WTC11 (cell line): Measurements from ENCODE around the gene CCDC43. TPM values are rescaled to one million over a fixed set of nuclear protein-coding genes. Genes with fewer than 3 reads are reported as not detected.

Experiments
- ATAC-seq: fragments of 200-7000 bp; cut with Tn5 transposase; 2 replicates; pipeline ENCODE4 v1.10.0; 2021; ENCODE audit warnings: mild to moderate bottlenecking, moderate library complexity
- CTCF ChIA-PET: fragments of 300-600 bp; sonication (Branson Sonifier 250); formaldehyde crosslinking; loops from one replicate; lab custom pipeline; 2021; ENCODE audit warnings: antibody characterized with exemption; lab: Charles Lee
- POLR2A ChIA-PET: fragments of 350-600 bp; sonication (Branson Sonifier 250); formaldehyde crosslinking; loops from one replicate; lab custom pipeline; 2021; ENCODE audit warnings: antibody characterized with exemption; lab: Charles Lee
- DNase-seq: peaks from one replicate; pipeline ENCODE4 v3.0.0; 2021; ENCODE audit warnings: low spot score
- H3K27ac Mint-ChIP-seq: 2 replicates; pipeline ENCODE4 v1.8.0; 2021; ENCODE audit warnings: mixed read lengths
- H3K27me3 Mint-ChIP-seq: 2 replicates; pipeline ENCODE4 v1.8.0; 2021; ENCODE audit warnings: low read depth, mild to moderate bottlenecking, moderate library complexity, mixed read lengths
- H3K36me3 Mint-ChIP-seq: 2 replicates; pipeline ENCODE4 v1.8.0; 2021; ENCODE audit warnings: mixed read lengths
- H3K4me1 Mint-ChIP-seq: 2 replicates; pipeline ENCODE4 v1.8.0; 2022; ENCODE audit warnings: mixed read lengths
- H3K4me3 Mint-ChIP-seq: 2 replicates; pipeline ENCODE4 v1.8.0; 2021; ENCODE audit warnings: mild to moderate bottlenecking, moderate library complexity, mixed read lengths
- H3K9me3 Mint-ChIP-seq: 2 replicates; pipeline ENCODE4 v1.8.0; 2021; ENCODE audit warnings: mixed read lengths
- ATF6 ChIP-seq: sonication (generic); formaldehyde crosslinking; IDR thresholded peaks from 2 replicates; pipeline ENCODE4 v1.8.1; 2023; ENCODE audit warnings: mild to moderate bottlenecking, missing genetic modification reagents
- CDX4 ChIP-seq: fragments of 250-450 bp; sonication (Bioruptor Pico); IDR thresholded peaks from 2 replicates; pipeline ENCODE4 v1.9.0; 2021; ENCODE audit warnings: moderate library complexity, mild to moderate bottlenecking, inconsistent platforms, borderline replicate concordance
- EMX1 ChIP-seq: fragments of 250-450 bp; sonication (Bioruptor Pico); IDR thresholded peaks from 2 replicates; pipeline ENCODE4 v1.8.0; 2021; ENCODE audit warnings: mild to moderate bottlenecking
- ERG ChIP-seq: fragments of 250-450 bp; sonication (Bioruptor Pico); IDR thresholded peaks from 2 replicates; pipeline ENCODE4 v1.8.0; 2021; ENCODE audit warnings: mild to moderate bottlenecking
- ETV6 ChIP-seq: sonication (generic); formaldehyde crosslinking; IDR thresholded peaks from 2 replicates; pipeline ENCODE4 v1.8.1; 2022; ENCODE audit warnings: mild to moderate bottlenecking, missing genetic modification reagents
- HMGA2 ChIP-seq: fragments of 250-450 bp; sonication (Bioruptor Pico); IDR thresholded peaks from 2 replicates; pipeline ENCODE4 v1.4.0; 2021; ENCODE audit warnings: mild to moderate bottlenecking, moderate library complexity
- IRF2 ChIP-seq: sonication (generic); formaldehyde crosslinking; IDR thresholded peaks from 2 replicates; pipeline ENCODE4 v1.8.0; 2022; ENCODE audit warnings: low read depth, missing genetic modification reagents, borderline replicate concordance
- JAZF1 ChIP-seq: fragments of 250-450 bp; sonication (Bioruptor Pico); IDR thresholded peaks from 2 replicates; pipeline ENCODE4 v1.9.0; 2021; ENCODE audit warnings: moderate library complexity, mild to moderate bottlenecking, inconsistent platforms
- RELA ChIP-seq: sonication (generic); formaldehyde crosslinking; IDR thresholded peaks from 2 replicates; pipeline ENCODE4 v1.8.1; 2022; ENCODE audit warnings: missing genetic modification reagents, mild to moderate bottlenecking, borderline replicate concordance
- RORB ChIP-seq: fragments of 250-450 bp; sonication (Bioruptor Pico); IDR thresholded peaks from 2 replicates; pipeline ENCODE4 v1.9.0; 2021; ENCODE audit warnings: mild to moderate bottlenecking
- SMAD3 ChIP-seq: sonication (generic); formaldehyde crosslinking; IDR thresholded peaks from 2 replicates; pipeline ENCODE4 v1.8.0; 2022; ENCODE audit warnings: missing genetic modification reagents, mild to moderate bottlenecking, borderline replicate concordance
- SMAD4 ChIP-seq: sonication (generic); formaldehyde crosslinking; IDR thresholded peaks from 2 replicates; pipeline ENCODE4 v1.8.0; 2022; ENCODE audit warnings: mild to moderate bottlenecking, missing genetic modification reagents
- TCF7 ChIP-seq: sonication (generic); formaldehyde crosslinking; IDR thresholded peaks from 2 replicates; pipeline ENCODE4 v1.8.0; 2022; ENCODE audit warnings: mild to moderate bottlenecking, low read depth, missing genetic modification reagents, moderate library complexity
- TEAD1 ChIP-seq: sonication (generic); formaldehyde crosslinking; IDR thresholded peaks from 2 replicates; pipeline ENCODE4 v1.8.0; 2022; ENCODE audit warnings: mild to moderate bottlenecking, missing genetic modification reagents
- USF1 ChIP-seq: sonication (generic); formaldehyde crosslinking; IDR thresholded peaks from 2 replicates; pipeline ENCODE4 v1.8.0; 2022; ENCODE audit warnings: mild to moderate bottlenecking, missing genetic modification reagents
- ZMAT4 ChIP-seq: fragments of 250-450 bp; sonication (Bioruptor Pico); IDR thresholded peaks from 2 replicates; pipeline ENCODE4 v1.9.0; 2021; ENCODE audit warnings: mild to moderate bottlenecking
- ZNF121 ChIP-seq: sonication (generic); formaldehyde crosslinking; IDR thresholded peaks from 2 replicates; pipeline ENCODE4 v1.8.0; 2023; ENCODE audit warnings: missing genetic modification reagents
- ZNF532 ChIP-seq: fragments of 250-450 bp; sonication (Bioruptor Pico); IDR thresholded peaks from 2 replicates; pipeline ENCODE4 v1.9.0; 2021; ENCODE audit warnings: mild to moderate bottlenecking, borderline replicate concordance
- ZSCAN18 ChIP-seq: fragments of 250-450 bp; sonication (Bioruptor Pico); IDR thresholded peaks from 2 replicates; pipeline ENCODE4 v2.1.2; 2022; ENCODE audit warnings: mild to moderate bottlenecking, moderate library complexity
- total RNA-seq: library from RNA; stranded (reverse); gene quantifications from 3 replicates; pipeline ENCODE4 v1.2.3, GENCODE V29; 2021

CCDC43 gene
- total RNA-seq, 1 experiment from 2014 or later, result 37.9 TPM

- H3K9me3 Mint-ChIP-seq, result no peaks in the 10 kb centered on the region
- no peak overlapping the region for H3K27ac Mint-ChIP-seq
- H3K4me1 Mint-ChIP-seq, result no peaks in the 10 kb centered on the region
- H3K27me3 Mint-ChIP-seq, result no peaks in the 10 kb centered on the region
- H3K36me3 Mint-ChIP-seq, result no peaks in the 10 kb centered on the region
- CTCF ChIA-PET, result interaction anchor here (1.5 kb wide), 1 partner anchor 132 kb away, joined by 4 read pairs; no protein-coding TSS in a partner anchor
- POLR2A ChIA-PET, result no interaction called here
- TF ChIP-seq RELA (CRISPR knock-in tag) (no peak), RORB (CRISPR knock-in tag) (no peak), ZNF121 (CRISPR knock-in tag) (no peak), ZNF532 (no peak), ATF6 (CRISPR knock-in tag) (no peak), TEAD1 (CRISPR knock-in tag) (no peak), ZMAT4 (CRISPR knock-in tag) (no peak), TCF7 (CRISPR knock-in tag) (no peak), HMGA2 (CRISPR knock-in tag) (no peak), JAZF1 (CRISPR knock-in tag) (no peak), ZSCAN18 (no peak), EMX1 (CRISPR knock-in tag) (no peak), IRF2 (CRISPR knock-in tag) (no peak), USF1 (CRISPR knock-in tag) (no peak), CDX4 (no peak), ETV6 (no peak), ERG (no peak), SMAD3 (CRISPR knock-in tag) (no peak), SMAD4 (CRISPR knock-in tag) (no peak)
- H3K4me3 Mint-ChIP-seq, result no peak overlapping the region
- no peak for DNase-seq
- ATAC-seq, result no peak
Observed at GRCh38 chr17:44666006-44666405, 23.6 kb downstream of the CCDC43 start.
